Left lung (tissue), 14 donors: ENCODE measurements around the gene FFAR4. TPM values are rescaled to one million over a fixed set of nuclear protein-coding genes. Genes with fewer than 3 reads are reported as not detected.
A peak's percentile ranks its signal among the peaks of the same experiment; 100 is the strongest.
"Not testable (repeated sequence)": the region's sequence is repeated elsewhere in the genome, so short reads cannot be mapped to it uniquely, and the experiment has no call there.

Experiments used
- ATAC-seq: fragments of 200-7000 bp; cut with Tn5 transposase; one replicate; pipeline ENCODE4 v1.9.1; 2020; ENCODE audit warnings: moderate library complexity
- DNase-seq, 4 donors: peaks; one replicate each; pipeline ENCODE4 v3.0.0-alpha.2; 2013 to 2020
- H3K27ac ChIP-seq, 2 donors: fragments of 200-600 bp; sonication (generic) in 1 of 2; one replicate each; pipeline versions ENCODE4 v1.5.0 to v1.8.0; 2020 to 2021
- H3K27me3 ChIP-seq, 2 donors: fragments of 200-600 bp; sonication (generic) in 1 of 2; one replicate each; pipeline versions ENCODE4 v1.5.0 to v1.8.0; 2020 to 2021
- H3K36me3 ChIP-seq, 2 donors: fragments of 200-600 bp; sonication (generic) in 1 of 2; one replicate each; pipeline versions ENCODE4 v1.5.0 to v1.8.0; 2020 to 2021
- H3K4me1 ChIP-seq, 2 donors: fragments of 200-600 bp; one replicate each; pipeline ENCODE4 v1.8.0; 2021
- H3K4me3 ChIP-seq, 2 donors: fragments of 200-600 bp; sonication (generic) in 1 of 2; one replicate each; pipeline versions ENCODE4 v1.5.0 to v1.8.0; 2020 to 2021; ENCODE audit warnings: mild to moderate bottlenecking in 1 of 2
- H3K9me3 ChIP-seq, 2 donors: fragments of 200-600 bp; sonication (generic) in 1 of 2; one replicate each; pipeline versions ENCODE4 v1.5.0 to v1.8.0; 2020 to 2021
- CTCF ChIP-seq, 2 donors: fragments of 200-600 bp; sonication (generic) in 1 of 2; IDR thresholded peaks; one replicate each; pipeline versions ENCODE4 v1.5.0 to v1.8.0; 2021; ENCODE audit warnings: antibody characterized with exemption in 2 of 2
- intact Hi-C, 2 donors: fragments of 100-400 bp; cut with DNase I; formaldehyde crosslinking; loops; one replicate each; pipeline versions ENCODE4 v1.11.2 to v1.14.2; 2022
- long read RNA-seq, 12 donors: library from polyadenylated mRNA in 2 of 12; unstranded in 2 of 12; transcript quantifications; one replicate each; pipeline ENCODE4 v2.0.0 and lab custom pipeline, GENCODE V29; 2019 to 2026
- polyA plus RNA-seq, 6 donors: library from polyadenylated mRNA; unstranded; fragments of 120-200 nt; gene quantifications; one replicate each; pipeline ENCODE4 v1.2.1, GENCODE V29; 2013; ENCODE audit not compliant: insufficient read length in 6 of 6
- total RNA-seq, 2 donors: library from RNA; stranded (reverse); fragmentation: NEBNext Ultra II Directional; extraction: Animal tissue kit (Norgen Biotek cat#: 25700); gene quantifications; one replicate each; pipeline ENCODE4 v1.2.1, GENCODE V29; 2021
- donor health status: DM: no; HTN: yes; CAD: no.
- donor health status: DM: no; HTN: no; CAD: no.

The FFAR4 gene
- total RNA-seq (1 to 10 TPM; 2.1 to 4.0 TPM), polyA plus RNA-seq (under 1 TPM; 0.07 to 0.24 (median 0.16) TPM)
- long read RNA-seq, donor 1: 0 reads
- long read RNA-seq, donor 2: 0 reads
- long read RNA-seq, donor 3: 0 reads
- long read RNA-seq, donor 4, transcript FFAR4-201 (3 exons, 3,605 nt): major isoform, 5 of 5 reads
- long read RNA-seq, donor 4, partial matches to known transcripts: 0 of 5 reads
- long read RNA-seq, donor 4, other reads (novel, unspliced or antisense): 0 of 5 reads
- long read RNA-seq, donor 5: 0 reads
- long read RNA-seq, donor 6, partial matches to known transcripts: 0 of 1 reads
- long read RNA-seq, donor 6, other reads (novel, unspliced or antisense): 0 of 1 reads
- long read RNA-seq, donor 7: 0 reads
- long read RNA-seq, donor 8: 0 reads
- long read RNA-seq, donor 9: 0 reads
- long read RNA-seq, donor 10, transcript FFAR4-201 (3 exons, 3,605 nt): major isoform, 13 of 15 reads
- long read RNA-seq, donor 10, partial matches to known transcripts: 0 of 15 reads
- long read RNA-seq, donor 10, other reads (novel, unspliced or antisense): 2 of 15 reads
- long read RNA-seq, donor 11, partial matches to known transcripts: 5 of 12 reads
- long read RNA-seq, donor 11, other reads (novel, unspliced or antisense): 7 of 12 reads
- long read RNA-seq, donor 12: 0 reads

DNA sequence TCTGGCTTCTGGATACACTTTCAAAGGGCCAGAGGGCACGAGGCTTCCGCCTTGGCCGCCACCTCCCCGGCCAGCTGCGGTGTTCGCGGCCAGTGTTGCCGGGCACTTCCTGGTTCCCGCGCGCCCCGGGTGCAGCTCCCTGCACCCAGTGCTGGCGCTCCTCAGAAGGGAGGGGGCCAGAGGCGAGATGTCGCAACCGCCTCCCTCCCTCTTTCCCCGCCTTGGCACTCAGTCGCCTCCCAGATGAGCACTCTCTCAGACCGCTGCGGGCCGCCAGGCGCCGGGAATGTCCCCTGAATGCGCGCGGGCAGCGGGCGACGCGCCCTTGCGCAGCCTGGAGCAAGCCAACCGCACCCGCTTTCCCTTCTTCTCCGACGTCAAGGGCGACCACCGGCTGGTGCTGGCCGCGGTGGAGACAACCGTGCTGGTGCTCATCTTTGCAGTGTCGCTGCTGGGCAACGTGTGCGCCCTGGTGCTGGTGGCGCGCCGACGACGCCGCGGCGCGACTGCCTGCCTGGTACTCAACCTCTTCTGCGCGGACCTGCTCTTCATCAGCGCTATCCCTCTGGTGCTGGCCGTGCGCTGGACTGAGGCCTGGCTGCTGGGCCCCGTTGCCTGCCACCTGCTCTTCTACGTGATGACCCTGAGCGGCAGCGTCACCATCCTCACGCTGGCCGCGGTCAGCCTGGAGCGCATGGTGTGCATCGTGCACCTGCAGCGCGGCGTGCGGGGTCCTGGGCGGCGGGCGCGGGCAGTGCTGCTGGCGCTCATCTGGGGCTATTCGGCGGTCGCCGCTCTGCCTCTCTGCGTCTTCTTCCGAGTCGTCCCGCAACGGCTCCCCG lies at the start of gene FFAR4:
Gene FFAR4, plus strand, starts transcription at position 231 of the 842 bp plus-strand sequence. Its CDS starts 56 bp downstream, at position 287.
- TF ChIP-seq CTCF (IDR thresholded peaks at IDR 0.05): no peak
- ATAC-seq: peak; percentile 90
- peak within 1 kb of the TSS in 1 of 2 donors; percentile 36 for H3K4me3 ChIP-seq
- H3K9me3 ChIP-seq: no peaks in the 10 kb centered on the region
- H3K4me1 ChIP-seq: peaks cover 0 to 26% of the 10 kb centered on the region in 2 donors
- H3K27me3 ChIP-seq: peaks cover 28 to 57% of the 10 kb centered on the region in 2 donors
- H3K36me3 ChIP-seq: no peaks in the 10 kb centered on the region
- DNase-seq: peak in 3 of 4 donors; percentile 29 to 83 (median 61)
- intact Hi-C loops: no loop called here
- H3K27ac ChIP-seq: no peak within 1 kb of the TSS

DNA sequence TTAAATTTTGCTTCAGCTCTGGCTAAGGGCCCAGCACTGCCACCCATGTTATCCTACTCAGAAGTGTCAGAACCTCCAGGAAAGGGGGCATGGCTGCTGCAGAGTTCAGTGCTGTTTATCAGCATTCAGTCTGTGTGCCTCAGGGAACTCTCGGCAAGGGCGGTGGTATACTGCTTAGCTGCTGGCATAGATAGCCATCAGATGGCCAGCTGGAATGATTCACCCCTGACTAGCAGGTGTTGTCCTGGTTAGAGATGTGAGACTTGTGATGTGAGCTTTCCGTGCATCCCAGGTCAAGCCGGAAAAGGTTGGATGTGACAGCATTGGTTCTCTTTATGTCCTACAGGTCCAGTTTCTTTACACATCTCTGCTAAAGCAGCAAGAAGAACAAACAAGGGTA lies 47.9 kb upstream of the FFAR4 start:
- Histone ChIP-seq H3K9me3 (no peaks in the 10 kb centered on the region), H3K36me3 (peaks cover 0 to 12% of the 10 kb centered on the region in 2 donors), H3K27me3 (no peaks in the 10 kb centered on the region), H3K27ac (no peak overlapping the region), H3K4me3 (no peak overlapping the region), H3K4me1 (peaks cover 9 to 34% of the 10 kb centered on the region in 2 donors)
- intact Hi-C loops: no loop called here
- ATAC-seq (no peak), DNase-seq (no peak)
- no peak for TF ChIP-seq CTCF (IDR thresholded peaks at IDR 0.05)

DNA sequence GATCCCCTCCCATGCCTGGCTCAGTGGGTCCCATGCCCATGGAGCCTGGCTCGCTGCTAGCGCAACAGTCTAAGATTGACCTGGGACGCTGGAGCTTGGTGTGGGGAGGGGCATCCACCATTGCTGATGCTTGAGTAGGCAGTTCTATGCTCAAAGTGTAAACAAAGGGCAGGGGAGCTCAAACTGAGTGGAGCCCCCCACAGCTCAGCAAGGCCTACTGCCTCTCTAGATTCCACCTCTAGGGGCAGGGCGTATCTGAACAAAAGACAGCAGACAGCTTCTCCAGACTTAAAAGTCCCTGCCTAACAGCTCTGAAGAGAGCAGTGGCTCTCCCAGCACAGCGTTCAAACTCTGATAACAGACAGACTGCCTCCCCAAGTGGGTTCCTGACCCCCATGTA lies 31.2 kb upstream of the FFAR4 start:
- no peak overlapping the region for H3K4me3 ChIP-seq
- TF ChIP-seq CTCF (IDR thresholded peaks at IDR 0.05): no peak
- no peaks in the 10 kb centered on the region for H3K4me1 ChIP-seq
- no peak overlapping the region for H3K27ac ChIP-seq
- H3K9me3 ChIP-seq: no peaks in the 10 kb centered on the region
- DNase-seq: no peak
- H3K36me3 ChIP-seq: no peaks in the 10 kb centered on the region
- no peak for ATAC-seq
- intact Hi-C loops: no loop called here
- no peaks in the 10 kb centered on the region for H3K27me3 ChIP-seq

DNA sequence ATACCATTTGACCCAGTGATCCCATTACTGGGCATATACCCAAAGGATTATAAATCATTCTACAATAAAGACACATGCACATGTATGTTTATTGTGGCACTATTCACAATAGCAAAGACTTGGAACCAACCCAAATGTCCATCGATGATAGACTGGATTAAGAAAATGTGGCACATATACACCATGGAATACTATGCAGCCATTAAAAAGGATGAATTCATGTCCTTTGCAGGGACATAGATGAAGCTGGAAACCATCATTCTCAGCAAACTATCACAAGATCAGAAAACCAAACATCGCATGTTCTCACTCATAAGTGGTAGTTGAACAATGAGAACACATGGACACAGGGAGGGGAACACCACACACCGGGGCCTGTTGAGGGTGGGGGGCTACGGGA lies 25.6 kb upstream of the FFAR4 start:
- ATAC-seq, H3K4me1 ChIP-seq, H3K27me3 ChIP-seq, H3K4me3 ChIP-seq, H3K27ac ChIP-seq, H3K9me3 ChIP-seq, H3K36me3 ChIP-seq, intact Hi-C loops, DNase-seq: not testable (repeated sequence)

DNA sequence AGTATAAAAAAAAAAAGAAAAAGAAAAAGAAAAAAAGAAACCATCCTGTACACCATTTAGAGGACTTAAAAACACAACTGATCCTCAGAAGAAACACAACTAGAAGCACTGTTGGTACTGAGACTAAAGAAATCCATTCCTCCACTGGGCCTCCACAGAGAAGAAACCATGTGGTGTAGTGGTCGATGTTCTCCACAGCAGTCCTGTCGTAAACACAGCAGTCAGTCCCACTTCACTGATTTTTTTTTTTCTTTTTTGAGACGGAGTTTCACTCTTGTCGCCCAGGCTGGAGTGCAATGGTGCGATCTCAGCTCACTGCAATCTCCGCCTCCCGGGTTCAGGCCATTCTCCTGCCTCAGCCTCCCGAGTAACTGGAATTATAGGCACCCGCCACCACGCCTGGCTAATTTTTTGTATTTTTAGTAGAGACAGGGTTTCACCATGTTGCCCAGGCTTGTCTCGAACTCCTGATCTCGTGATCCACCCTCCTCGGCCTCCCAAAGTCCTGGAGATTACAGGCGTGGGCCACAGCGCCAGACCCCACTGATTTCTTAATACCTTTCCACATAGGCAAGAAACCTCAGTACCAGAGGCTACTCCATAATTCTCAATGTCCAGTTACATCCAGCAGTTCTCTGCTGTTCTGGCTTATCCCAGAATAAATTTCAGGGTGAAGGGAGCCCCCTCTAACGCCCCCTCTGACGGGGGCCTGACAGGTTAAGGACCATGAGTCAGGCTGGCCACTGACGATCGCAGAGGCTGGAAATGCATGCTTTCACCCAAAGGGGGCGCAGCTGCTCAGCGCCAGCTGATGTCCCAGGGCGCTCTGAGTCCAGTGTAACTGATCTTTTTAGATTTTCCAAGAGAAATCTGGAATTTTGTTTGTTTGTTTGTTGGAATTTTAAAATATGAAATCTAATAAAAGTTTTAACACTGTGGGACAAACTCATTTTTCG lies 24.8 kb upstream of the FFAR4 start:
- Histone ChIP-seq H3K9me3 (no peaks in the 10 kb centered on the region), H3K27ac (no peak overlapping the region), H3K4me3 (no peak overlapping the region), H3K36me3 (no peaks in the 10 kb centered on the region), H3K27me3 (no peaks in the 10 kb centered on the region), H3K4me1 (peaks cover 0 to 5% of the 10 kb centered on the region in 2 donors)
- intact Hi-C loops: no loop called here
- ATAC-seq: peak; percentile 97
- peak in 3 of 4 donors; percentile 26 to 57 (median 41) for DNase-seq
- TF ChIP-seq CTCF (IDR thresholded peaks at IDR 0.05): peak; percentile 78 to 80
